Erythroblast (primary cell): Measurements from ENCODE around the gene ANKRD66.
"Not testable (repeated sequence)": the region's sequence is repeated elsewhere in the genome, so short reads cannot be mapped to it uniquely, and the experiment has no call there.

ENCODE experiments used
- DNase-seq, 2 experiments: peaks; one replicate each; lab custom pipeline; 2025; lab: John Stamatoyannopoulos, UW
- GATA1 ChIP-seq: IDR thresholded peaks from 2 replicates; pipeline ENCODE4 v1.6.1; 2011; ENCODE audit warnings: low read depth, mild to moderate bottlenecking, control low read depth, low read length, moderate library complexity
- POLR2A ChIP-seq: IDR thresholded peaks from 2 replicates; pipeline ENCODE4 v1.6.1; 2011; ENCODE audit warnings: mild to moderate bottlenecking, low read length

Gene ANKRD66

GRCh38 chr6:46741482-46741881, 5.3 kb upstream of the ANKRD66 start:
- no peak for TF ChIP-seq GATA1
- TF ChIP-seq POLR2A = no peak
- DNase-seq = no peak

GRCh38 chr6:46741910-46742309, 4.8 kb upstream of the ANKRD66 start:
- TF ChIP-seq GATA1 (no peak), POLR2A (no peak)
- DNase-seq = no peak

GRCh38 chr6:46743425-46744158, 3.1 kb upstream of the ANKRD66 start:
- TF ChIP-seq POLR2A (no peak), GATA1 (no peak)
- DNase-seq = no peak

GRCh38 chr6:46744159-46744725, 2.5 kb upstream of the ANKRD66 start:
- DNase-seq = not testable (repeated sequence)

GRCh38 chr6:46745973-46746372, 760 bp upstream of the ANKRD66 start:
- no peak for DNase-seq
- no peak for TF ChIP-seq GATA1
- TF ChIP-seq POLR2A = no peak

GRCh38 chr6:46748940-46749503, 2.3 kb downstream of the ANKRD66 start:
- no peak for TF ChIP-seq GATA1
- no peak for TF ChIP-seq POLR2A
- no peak for DNase-seq

GRCh38 chr6:46749731-46750130, 3.0 kb downstream of the ANKRD66 start:
- TF ChIP-seq POLR2A (no peak), GATA1 (no peak)
- DNase-seq = no peak

GRCh38 chr6:46751658-46752057, 4.9 kb downstream of the ANKRD66 start:
- no peak for TF ChIP-seq POLR2A
- TF ChIP-seq GATA1 = no peak
- no peak for DNase-seq

- TF ChIP-seq GATA1 (no peak), POLR2A (no peak)
- DNase-seq = no peak
Measured at GRCh38 chr6:46755865-46756264, 9.1 kb downstream of the ANKRD66 start.

GRCh38 chr6:46756469-46757213, 9.9 kb downstream of the ANKRD66 start:
- DNase-seq = no peak
- TF ChIP-seq GATA1 (no peak), POLR2A (no peak)

GRCh38 chr6:46757214-46757596, 10.5 kb downstream of the ANKRD66 start:
- no peak for TF ChIP-seq POLR2A
- no peak for TF ChIP-seq GATA1
- no peak for DNase-seq

- TF ChIP-seq POLR2A (no peak), GATA1 (no peak)
- DNase-seq = no peak
Measured at GRCh38 chr6:46758960-46759753, 12.4 kb downstream of the ANKRD66 start.

- TF ChIP-seq POLR2A (no peak), GATA1 (no peak)
- no peak for DNase-seq
Measured at GRCh38 chr6:46760925-46761324, 14.2 kb downstream of the ANKRD66 start.
